Mucosa of descending colon (tissue), 3 donors: ENCODE measurements around the gene CALU. TPM values are rescaled to one million over a fixed set of nuclear protein-coding genes. Genes with fewer than 3 reads are reported as not detected.

Experiments used
- ATAC-seq: fragments of 200-7000 bp; cut with Tn5 transposase; one replicate; pipeline ENCODE4 v1.9.1; 2020; ENCODE audit warnings: mild to moderate bottlenecking, moderate library complexity
- DNase-seq, 3 donors: peaks; one replicate each; pipeline ENCODE4 v3.0.0-alpha.2; 2020
- H3K36me3 ChIP-seq: fragments of 200-600 bp; one replicate; pipeline ENCODE4 v1.8.0; 2021; ENCODE audit warnings: low read depth, mild to moderate bottlenecking
- H3K4me1 ChIP-seq: fragments of 200-600 bp; one replicate; pipeline ENCODE4 v1.8.0; 2021; ENCODE audit warnings: low read depth, mild to moderate bottlenecking
- H3K4me3 ChIP-seq: fragments of 200-600 bp; one replicate; pipeline ENCODE4 v1.8.0; 2021; ENCODE audit warnings: mild to moderate bottlenecking
- H3K9me3 ChIP-seq: fragments of 200-600 bp; one replicate; pipeline ENCODE4 v1.8.0; 2021; ENCODE audit warnings: mild to moderate bottlenecking
- CTCF ChIP-seq: fragments of 200-600 bp; IDR thresholded peaks from one replicate; pipeline ENCODE4 v1.8.0; 2022; ENCODE audit warnings: antibody characterized with exemption, mild to moderate bottlenecking
- intact Hi-C, 2 donors: fragments of 100-400 bp; cut with DNase I in 1 of 2; cut with micrococcal nuclease in 1 of 2; formaldehyde crosslinking; loops; one replicate each; pipeline versions ENCODE4 v1.11.0 to v1.11.1; 2022; cut with DNase I, micrococcal nuclease
- total RNA-seq, 3 donors: library from RNA; stranded (reverse); fragmentation: NEBNext Ultra II Directional in 2 of 3; extraction: Animal tissue kit (Norgen Biotek cat#: 25700) in 2 of 3; gene quantifications; one replicate each; pipeline versions ENCODE4 v1.2.1 to v1.2.4, GENCODE V29; 2021 to 2023
- donor health status: DM: no; HTN: no; CAD: no; lungs with moderate emphysema.
- donor health status: DM: no; HTN: no; CAD: no.
- donor health status: DM: no; HTN: yes; CAD: no.

The CALU gene
- total RNA-seq, 3 donors from 2014 or later = 20.6 to 133 (median 54.4) TPM

GRCh38 chr7:128801003-128801402 lies 61.8 kb downstream of the CALU start:
- Histone ChIP-seq H3K4me3 (no peak overlapping the region), H3K4me1 (no peaks in the 10 kb centered on the region), H3K9me3 (no peaks in the 10 kb centered on the region), H3K36me3 (no peaks in the 10 kb centered on the region)
- ATAC-seq (peak; percentile 93), DNase-seq (peak in 1 of 3 donors; percentile 41)
- no peak for TF ChIP-seq CTCF
- intact Hi-C loops = no loop called here

- intact Hi-C loops = no loop called here
- Histone ChIP-seq H3K9me3 (no peaks in the 10 kb centered on the region), H3K36me3 (no peaks in the 10 kb centered on the region), H3K4me3 (no peak overlapping the region), H3K4me1 (no peaks in the 10 kb centered on the region)
- no peak for TF ChIP-seq CTCF
- ATAC-seq (no peak), DNase-seq (no peak)
These were observed 62.7 kb downstream of the CALU start for GRCh38 chr7:128801667-128802418.

- H3K4me1 ChIP-seq = no peaks in the 10 kb centered on the region
- ATAC-seq (no peak), DNase-seq (no peak)
- TF ChIP-seq CTCF = no peak
- no peaks in the 10 kb centered on the region for H3K36me3 ChIP-seq
- H3K4me3 ChIP-seq = no peak overlapping the region
- H3K9me3 ChIP-seq = no peaks in the 10 kb centered on the region
- intact Hi-C loops = no loop called here
These were observed 65.3 kb downstream of the CALU start for GRCh38 chr7:128804484-128804883.

GRCh38 chr7:128805225-128805624 lies 66.1 kb downstream of the CALU start:
- ATAC-seq = no peak
- no peak for TF ChIP-seq CTCF
- intact Hi-C loops = no loop called here
- Histone ChIP-seq H3K36me3 (no peaks in the 10 kb centered on the region), H3K4me1 (no peaks in the 10 kb centered on the region), H3K9me3 (no peaks in the 10 kb centered on the region), H3K4me3 (no peak overlapping the region)
- no peak for DNase-seq

- no peak for TF ChIP-seq CTCF
- intact Hi-C loops = no loop called here
- ATAC-seq (no peak), DNase-seq (no peak)
- Histone ChIP-seq H3K9me3 (no peaks in the 10 kb centered on the region), H3K4me3 (no peak overlapping the region), H3K4me1 (no peaks in the 10 kb centered on the region), H3K36me3 (no peaks in the 10 kb centered on the region)
These were observed 68.0 kb downstream of the CALU start for GRCh38 chr7:128807191-128807590.
